GM12878 (cell line): Measurements from ENCODE around the gene MACROD2. TPM values are rescaled to one million over a fixed set of nuclear protein-coding genes. Genes with fewer than 3 reads are reported as not detected.

ENCODE experiments used
- ATAC-seq: fragments of 200-7000 bp; cut with Tn5 transposase; 3 replicates; pipeline ENCODE4 v1.9.1; 2020; ENCODE audit warnings: mild to moderate bottlenecking, moderate library complexity
- BruUV-seq: library from RNA; stranded (reverse); fragments of 400-500 nt; replicated peaks from 2 replicates; lab custom pipeline; 2021; lab: Mats Ljungman, UMichigan
- CTCF ChIA-PET: fragments of 300-600 bp; sonication (Branson Sonifier 250); formaldehyde crosslinking; extraction: SDS; loops from one replicate; lab custom pipeline; 2021; ENCODE audit warnings: inconsistent platforms; lab: Yijun Ruan, JAX
- POLR2A ChIA-PET: fragments of 350-600 bp; formaldehyde crosslinking; extraction: SDS; loops from one replicate; lab custom pipeline; 2021; ENCODE audit warnings: inconsistent platforms; lab: Charles Lee
- RAD21 ChIA-PET: fragments of 300-600 bp; sonication (Branson Sonifier 250); formaldehyde crosslinking; loops from one replicate; lab custom pipeline; 2023; ENCODE audit warnings: antibody characterized with exemption; ENCODE audit not compliant: unreplicated experiment; lab: Charles Lee
- SMC1A ChIA-PET: fragments of 300-600 bp; sonication (Branson Sonifier 250); formaldehyde crosslinking; loops from one replicate; lab custom pipeline; 2023; ENCODE audit not compliant: unreplicated experiment, uncharacterized antibody; lab: Charles Lee
- DNase-seq: peaks from one replicate; pipeline ENCODE4 v3.0.0-alpha.2; 2011; ENCODE audit warnings: low read depth, low spot score
- FAIRE-seq: peaks from 3 replicates; lab custom pipeline; 2011; peaks lifted over from hg19 to GRCh38; lab: Jason Lieb, UNC
- H2AFZ ChIP-seq: 2 replicates; pipeline ENCODE4 v1.6.0; 2011; ENCODE audit warnings: low read depth, low read length, control low read depth; ENCODE audit not compliant: control insufficient read depth
- H3K27ac ChIP-seq: 2 replicates; pipeline ENCODE4 v1.5.1; 2011; ENCODE audit warnings: control low read depth; ENCODE audit not compliant: control insufficient read depth, insufficient read depth
- H3K27me3 ChIP-seq, 2 experiments: replicated peaks in 1 of 2; 2 replicates each; pipeline versions ENCODE4 v1.6.0 to v1.6.1; 2011; ENCODE audit warnings: low read length in 1 of 2; ENCODE audit not compliant: control insufficient read depth in 2 of 2, insufficient read depth in 2 of 2
- H3K36me3 ChIP-seq, 2 experiments: 2 replicates each; pipeline ENCODE4 v1.5.1; 2011; ENCODE audit warnings: low read length in 1 of 2; ENCODE audit not compliant: control insufficient read depth in 2 of 2, insufficient read depth in 2 of 2
- H3K4me1 ChIP-seq: 2 replicates; pipeline ENCODE4 v1.6.1; 2011; ENCODE audit warnings: mild to moderate bottlenecking, low read length, moderate library complexity, mixed read lengths; ENCODE audit not compliant: control insufficient read depth, insufficient read depth
- H3K4me2 ChIP-seq: 2 replicates; pipeline ENCODE4 v1.6.0; 2011; ENCODE audit warnings: control low read depth; ENCODE audit not compliant: control insufficient read depth, insufficient read depth
- H3K4me3 ChIP-seq: fragments of 200-600 bp; sonication (generic); 2 replicates; pipeline ENCODE4 v1.5.1; 2016
- H3K79me2 ChIP-seq: 2 replicates; pipeline ENCODE4 v1.6.0; 2011; ENCODE audit warnings: low read length; ENCODE audit not compliant: control insufficient read depth, insufficient read depth
- H3K9ac ChIP-seq: 2 replicates; pipeline ENCODE4 v1.8.0; 2011; ENCODE audit warnings: low read length, control low read depth, mixed read lengths; ENCODE audit not compliant: control insufficient read depth, insufficient read depth
- H3K9me3 ChIP-seq: replicated peaks from 3 replicates; pipeline ENCODE4 v1.5.1; 2011; ENCODE audit warnings: mild to moderate bottlenecking, low read length; ENCODE audit not compliant: control insufficient read depth, insufficient read depth
- H4K20me1 ChIP-seq: 2 replicates; pipeline ENCODE4 v1.6.0; 2011; ENCODE audit not compliant: control insufficient read depth, insufficient read depth
- BCL11A ChIP-seq: IDR thresholded peaks from 2 replicates; pipeline ENCODE4 v1.6.1; 2011; ENCODE audit warnings: low read depth, low read length
- NFYA ChIP-seq: IDR thresholded peaks from 2 replicates; pipeline ENCODE4 v1.6.1; 2011; ENCODE audit warnings: low read depth, mild to moderate bottlenecking, low read length, improper control_type of control experiment, borderline replicate concordance
- RAD21 ChIP-seq: IDR thresholded peaks from 2 replicates; pipeline ENCODE4 v1.6.1; 2011; ENCODE audit warnings: mild to moderate bottlenecking, low read depth, low read length, moderate library complexity; ENCODE audit not compliant: insufficient read depth
- RAD51 ChIP-seq: fragments of 450-650 bp; IDR thresholded peaks from 2 replicates; pipeline ENCODE4 v1.6.1; 2016; ENCODE audit warnings: moderate library complexity, mild to moderate bottlenecking, inconsistent platforms
- ZSCAN29 ChIP-seq: fragments of 450-650 bp; IDR thresholded peaks from 2 replicates; pipeline ENCODE4 v1.6.1; 2017; ENCODE audit warnings: mild to moderate bottlenecking, moderate library complexity
- WGBS: methylation state at CpG from one replicate; pipeline ENCODE4 v1.1.6; 2016; ENCODE audit warnings: low lambda C conversion rate; ENCODE audit not compliant: insufficient replicate concordance, insufficient coverage; ENCODE audit errors: missing lambda C conversion rate; 5-methylcytosine and 5-hydroxymethylcytosine counted together
- in situ Hi-C: fragments of 300-500 bp; cut with MboI; formaldehyde crosslinking; loops from 9 replicates; pipeline ENCODE4 v1.14.3; 2018; ENCODE audit warnings: mixed read lengths
- intact Hi-C: fragments of 100-400 bp; cut with micrococcal nuclease; formaldehyde crosslinking; loops from one replicate; pipeline ENCODE4 v1.14.2; 2022; ENCODE audit not compliant: unreplicated experiment
- polyA plus RNA-seq, 11 experiments: library from polyadenylated mRNA; depleted of rRNA in 4 of 11; unstranded in 6 of 11; stranded (reverse) in 5 of 11; fragments of >200 nt; fragmentation: Nextera tagmentation in 4 of 11; fragmentation: Illumina TruSeq in 1 of 11; extraction: Ambion mirVana in 4 of 11; extraction: Trizol in 1 of 11; gene quantifications; 1 replicate in 1 of 11; 2 replicates in 10 of 11; pipeline versions ENCODE4 v1.2.1 to v1.2.3, GENCODE V29; 2011 to 2016; ENCODE audit warnings: inconsistent platforms in 2 of 11, missing spikeins in 2 of 11, low read depth in 1 of 11
- total RNA-seq, 4 experiments: library from RNA; depleted of rRNA in 3 of 4; stranded (reverse); fragments of >200 nt in 3 of 4; fragmentation: Illumina TruSeq in 1 of 4; extraction: Trizol in 1 of 4; gene quantifications; 2 replicates each; pipeline versions ENCODE4 v1.2.1 to v1.2.3, GENCODE V29; 2013 to 2021
- TF ChIP-seq, protein P1 (sequence below): fragments of 450-650 bp; IDR thresholded peaks from 2 replicates; pipeline ENCODE4 v1.6.1; 2017; ENCODE audit warnings: mild to moderate bottlenecking, moderate library complexity

Gene MACROD2
- total and polyA plus RNA-seq, 10 of the 15 experiments (the other 5 are each of a cell fraction or from before 2014, with no cell fraction given): 1.1 to 21.5 (median 2.2) TPM

DNA sequence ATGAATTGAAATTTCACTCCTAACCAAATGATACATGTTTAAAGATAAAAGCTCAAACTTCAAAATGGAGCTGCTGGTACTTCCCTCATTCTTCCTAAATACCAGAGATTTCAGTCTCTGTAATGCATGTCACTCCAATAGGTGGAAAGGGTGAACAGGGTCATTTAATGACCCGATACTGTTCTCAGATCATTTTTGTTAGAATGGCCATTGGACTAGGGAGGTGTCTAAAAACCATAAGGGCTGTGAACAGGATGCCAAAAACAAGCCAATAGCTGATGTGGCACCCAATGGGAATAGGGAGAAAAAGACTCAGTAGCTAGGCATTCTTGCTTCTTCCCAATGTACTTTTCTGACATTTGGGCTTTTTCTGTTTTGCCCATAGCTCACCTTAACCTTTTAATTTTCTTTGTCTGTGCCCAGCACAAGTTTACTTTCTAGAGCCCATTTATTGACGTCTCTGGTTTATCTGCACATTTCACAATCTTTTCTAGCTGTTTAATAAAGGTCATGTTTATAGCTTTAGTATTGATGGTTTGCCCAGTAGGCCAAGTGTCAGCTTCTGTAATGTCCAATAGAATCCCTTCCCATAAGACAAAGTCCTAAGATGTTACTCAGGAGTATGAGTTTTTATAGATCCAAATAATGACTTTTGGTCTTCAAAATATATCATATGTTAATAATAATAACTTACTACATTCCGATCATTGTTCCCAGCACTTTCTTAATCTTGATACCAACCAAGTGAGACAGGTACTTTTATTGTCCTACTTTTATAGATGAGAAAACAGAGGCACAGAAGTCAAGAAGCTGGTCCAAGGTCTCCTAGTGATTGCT, 366.4 kb downstream of the MACROD2 start:
- TF ChIP-seq NFYA (no peak), ZSCAN29 (no peak), BCL11A (no peak), RAD51 (no peak), RAD21 (no peak)
- TF ChIP-seq, protein P1, sequence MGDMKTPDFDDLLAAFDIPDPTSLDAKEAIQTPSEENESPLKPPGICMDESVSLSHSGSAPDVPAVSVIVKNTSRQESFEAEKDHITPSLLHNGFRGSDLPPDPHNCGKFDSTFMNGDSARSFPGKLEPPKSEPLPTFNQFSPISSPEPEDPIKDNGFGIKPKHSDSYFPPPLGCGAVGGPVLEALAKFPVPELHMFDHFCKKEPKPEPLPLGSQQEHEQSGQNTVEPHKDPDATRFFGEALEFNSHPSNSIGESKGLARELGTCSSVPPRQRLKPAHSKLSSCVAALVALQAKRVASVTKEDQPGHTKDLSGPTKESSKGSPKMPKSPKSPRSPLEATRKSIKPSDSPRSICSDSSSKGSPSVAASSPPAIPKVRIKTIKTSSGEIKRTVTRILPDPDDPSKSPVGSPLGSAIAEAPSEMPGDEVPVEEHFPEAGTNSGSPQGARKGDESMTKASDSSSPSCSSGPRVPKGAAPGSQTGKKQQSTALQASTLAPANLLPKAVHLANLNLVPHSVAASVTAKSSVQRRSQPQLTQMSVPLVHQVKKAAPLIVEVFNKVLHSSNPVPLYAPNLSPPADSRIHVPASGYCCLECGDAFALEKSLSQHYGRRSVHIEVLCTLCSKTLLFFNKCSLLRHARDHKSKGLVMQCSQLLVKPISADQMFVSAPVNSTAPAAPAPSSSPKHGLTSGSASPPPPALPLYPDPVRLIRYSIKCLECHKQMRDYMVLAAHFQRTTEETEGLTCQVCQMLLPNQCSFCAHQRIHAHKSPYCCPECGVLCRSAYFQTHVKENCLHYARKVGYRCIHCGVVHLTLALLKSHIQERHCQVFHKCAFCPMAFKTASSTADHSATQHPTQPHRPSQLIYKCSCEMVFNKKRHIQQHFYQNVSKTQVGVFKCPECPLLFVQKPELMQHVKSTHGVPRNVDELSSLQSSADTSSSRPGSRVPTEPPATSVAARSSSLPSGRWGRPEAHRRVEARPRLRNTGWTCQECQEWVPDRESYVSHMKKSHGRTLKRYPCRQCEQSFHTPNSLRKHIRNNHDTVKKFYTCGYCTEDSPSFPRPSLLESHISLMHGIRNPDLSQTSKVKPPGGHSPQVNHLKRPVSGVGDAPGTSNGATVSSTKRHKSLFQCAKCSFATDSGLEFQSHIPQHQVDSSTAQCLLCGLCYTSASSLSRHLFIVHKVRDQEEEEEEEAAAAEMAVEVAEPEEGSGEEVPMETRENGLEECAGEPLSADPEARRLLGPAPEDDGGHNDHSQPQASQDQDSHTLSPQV: no peak
- RAD21 ChIA-PET: no interaction called here
- in situ Hi-C loops (no loop called here), intact Hi-C loops (no loop called here)
- Histone ChIP-seq H3K9ac (no peak overlapping the region), H3K4me3 (no peak overlapping the region), H3K4me1 (no peaks in the 10 kb centered on the region), H3K79me2 (no peaks in the 10 kb centered on the region), H3K27ac (no peak overlapping the region), H3K36me3 (no peaks in the 10 kb centered on the region), H3K4me2 (no peak overlapping the region), H3K27me3 (no peaks in the 10 kb centered on the region), H3K9me3 (no peaks in the 10 kb centered on the region), H4K20me1 (no peaks in the 10 kb centered on the region), H2AFZ (no peak overlapping the region)
- 44% methylated on average over 3 of the region's 3 CpGs for WGBS
- no TSS peak for BruUV-seq
- POLR2A ChIA-PET: no interaction called here
- FAIRE-seq (no peak), DNase-seq (no peak), ATAC-seq (no peak)
- CTCF ChIA-PET: interaction anchor here (1.1 kb wide), 1 partner anchor 24 kb away, joined by 3 read pairs; no protein-coding TSS in a partner anchor
- SMC1A ChIA-PET: interaction anchor here (0.6 kb wide), 1 partner anchor 1409 kb away, joined by 3 read pairs; no protein-coding TSS in a partner anchor
